Measurements from ENCODE around the gene LRFN4. TPM values are rescaled to one million over a fixed set of nuclear protein-coding genes. Genes with fewer than 3 reads are reported as not detected.

The LRFN4 gene
- total and polyA plus RNA-seq, 2 of the 13 experiments (the other 11 are each of a cell fraction or from before 2014, with no cell fraction given): 1.3 to 6.8 TPM

DNA sequence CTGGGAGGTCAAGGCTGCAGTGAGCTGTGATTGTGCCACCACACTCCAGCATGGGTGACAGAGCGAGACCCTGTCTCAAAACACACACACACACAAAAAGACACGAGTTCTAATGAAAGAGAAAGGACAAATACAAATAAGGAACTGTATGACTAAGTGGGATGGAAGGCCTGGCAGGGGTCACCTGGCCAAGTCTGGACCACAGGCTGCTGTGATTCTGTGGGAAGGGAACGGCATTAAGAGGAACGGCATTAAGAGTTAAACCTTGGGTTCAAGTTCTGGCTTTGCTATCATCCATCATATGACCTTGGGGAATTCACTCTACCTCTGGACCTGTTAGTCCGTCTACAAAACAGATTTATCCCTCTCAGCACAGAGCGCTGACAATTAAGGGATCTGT is 47.7 kb downstream of the LRFN4 start:
- peak overlapping the region; percentile 89 for H3K27ac ChIP-seq (ENCODE audit: extremely low read length, insufficient read depth, low read length)
- H3K4me2 ChIP-seq (ENCODE audit: low read depth, low read length): peak overlapping the region; percentile 97
- intact Hi-C loops (cut with micrococcal nuclease; ENCODE audit: unreplicated experiment) (no loop called here), in situ Hi-C loops (cut with HindIII; ENCODE audit: extremely low pct_ligation_motif_present, low pct_unique_long_range_greater_than_20kb) (no loop called here)
- no peak overlapping the region for H2AFZ ChIP-seq (ENCODE audit: low read length)
- WGBS (ENCODE audit: low lambda C conversion rate): 55% methylated on average over 6 of the region's 6 CpGs
- peak overlapping the region; percentile 74 for H3K9ac ChIP-seq (ENCODE audit: insufficient read depth, low read depth, low read length)
- H3K4me3 ChIP-seq (replicated peaks in 1 of 3; ENCODE audit: insufficient read depth in 1 of 3, low read depth in 2 of 3, low read length in 3 of 3): peak overlapping the region in 2 of 3 experiments; percentile 20 to 70; a peak in 1 of 6 replicates
- H4K20me1 ChIP-seq (ENCODE audit: insufficient read depth, low read length): no peaks in the 10 kb centered on the region
- no TSS peak for BruUV-seq (replicated peaks)
- H3K4me1 ChIP-seq (ENCODE audit: insufficient read depth, low read length): peaks cover 85% of the 10 kb centered on the region
- 0 out of 5 replicates have a peak, but pooled peaks cover 0 to 2% of the 10 kb centered on the region in 2 experiments for H3K36me3 ChIP-seq (replicated peaks in 1 of 2; ENCODE audit: control insufficient read depth in 1 of 2, insufficient read depth in 2 of 2, low read length in 2 of 2)
- POLR2A ChIA-PET: interaction anchor here (0.8 to 1.5 kb wide), 2 partner anchors 14 to 67 kb away, joined by 3 read pairs; no protein-coding TSS in a partner anchor
- H3K9me3 ChIP-seq (ENCODE audit: low read length): no peaks in the 10 kb centered on the region
- CTCF ChIA-PET (ENCODE audit: low intra/inter-chr PET ratio, low total read pairs): no interaction called here
- TF ChIP-seq CREB1 (IDR thresholded peaks at IDR 0.05) (no peak), CREB1 (CRISPR knock-in tag; IDR thresholded peaks at IDR 0.05) (0 out of 2 replicates have a peak, but pooled peaks have one; percentile 14), HES4 (CRISPR knock-in tag; IDR thresholded peaks at IDR 0.05; ENCODE audit: borderline replicate concordance) (no peak), HNRNPH1 (optimal IDR thresholded peaks at IDR 0.05; ENCODE audit: low read depth, low read length) (no peak)
- TF ChIP-seq, protein P1, sequence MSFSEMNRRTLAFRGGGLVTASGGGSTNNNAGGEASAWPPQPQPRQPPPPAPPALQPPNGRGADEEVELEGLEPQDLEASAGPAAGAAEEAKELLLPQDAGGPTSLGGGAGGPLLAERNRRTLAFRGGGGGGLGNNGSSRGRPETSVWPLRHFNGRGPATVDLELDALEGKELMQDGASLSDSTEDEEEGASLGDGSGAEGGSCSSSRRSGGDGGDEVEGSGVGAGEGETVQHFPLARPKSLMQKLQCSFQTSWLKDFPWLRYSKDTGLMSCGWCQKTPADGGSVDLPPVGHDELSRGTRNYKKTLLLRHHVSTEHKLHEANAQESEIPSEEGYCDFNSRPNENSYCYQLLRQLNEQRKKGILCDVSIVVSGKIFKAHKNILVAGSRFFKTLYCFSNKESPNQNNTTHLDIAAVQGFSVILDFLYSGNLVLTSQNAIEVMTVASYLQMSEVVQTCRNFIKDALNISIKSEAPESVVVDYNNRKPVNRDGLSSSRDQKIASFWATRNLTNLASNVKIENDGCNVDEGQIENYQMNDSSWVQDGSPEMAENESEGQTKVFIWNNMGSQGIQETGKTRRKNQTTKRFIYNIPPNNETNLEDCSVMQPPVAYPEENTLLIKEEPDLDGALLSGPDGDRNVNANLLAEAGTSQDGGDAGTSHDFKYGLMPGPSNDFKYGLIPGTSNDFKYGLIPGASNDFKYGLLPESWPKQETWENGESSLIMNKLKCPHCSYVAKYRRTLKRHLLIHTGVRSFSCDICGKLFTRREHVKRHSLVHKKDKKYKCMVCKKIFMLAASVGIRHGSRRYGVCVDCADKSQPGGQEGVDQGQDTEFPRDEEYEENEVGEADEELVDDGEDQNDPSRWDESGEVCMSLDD (CRISPR knock-in tag; IDR thresholded peaks at IDR 0.05; ENCODE audit: borderline replicate concordance): no peak
- TF ChIP-seq, protein P2, sequence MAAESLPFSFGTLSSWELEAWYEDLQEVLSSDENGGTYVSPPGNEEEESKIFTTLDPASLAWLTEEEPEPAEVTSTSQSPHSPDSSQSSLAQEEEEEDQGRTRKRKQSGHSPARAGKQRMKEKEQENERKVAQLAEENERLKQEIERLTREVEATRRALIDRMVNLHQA (CRISPR knock-in tag; IDR thresholded peaks at IDR 0.05): no peak
- TF ChIP-seq, protein P3, sequence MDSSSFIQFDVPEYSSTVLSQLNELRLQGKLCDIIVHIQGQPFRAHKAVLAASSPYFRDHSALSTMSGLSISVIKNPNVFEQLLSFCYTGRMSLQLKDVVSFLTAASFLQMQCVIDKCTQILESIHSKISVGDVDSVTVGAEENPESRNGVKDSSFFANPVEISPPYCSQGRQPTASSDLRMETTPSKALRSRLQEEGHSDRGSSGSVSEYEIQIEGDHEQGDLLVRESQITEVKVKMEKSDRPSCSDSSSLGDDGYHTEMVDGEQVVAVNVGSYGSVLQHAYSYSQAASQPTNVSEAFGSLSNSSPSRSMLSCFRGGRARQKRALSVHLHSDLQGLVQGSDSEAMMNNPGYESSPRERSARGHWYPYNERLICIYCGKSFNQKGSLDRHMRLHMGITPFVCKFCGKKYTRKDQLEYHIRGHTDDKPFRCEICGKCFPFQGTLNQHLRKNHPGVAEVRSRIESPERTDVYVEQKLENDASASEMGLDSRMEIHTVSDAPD (CRISPR knock-in tag; IDR thresholded peaks at IDR 0.05): no peak
- TF ChIP-seq, protein P4, sequence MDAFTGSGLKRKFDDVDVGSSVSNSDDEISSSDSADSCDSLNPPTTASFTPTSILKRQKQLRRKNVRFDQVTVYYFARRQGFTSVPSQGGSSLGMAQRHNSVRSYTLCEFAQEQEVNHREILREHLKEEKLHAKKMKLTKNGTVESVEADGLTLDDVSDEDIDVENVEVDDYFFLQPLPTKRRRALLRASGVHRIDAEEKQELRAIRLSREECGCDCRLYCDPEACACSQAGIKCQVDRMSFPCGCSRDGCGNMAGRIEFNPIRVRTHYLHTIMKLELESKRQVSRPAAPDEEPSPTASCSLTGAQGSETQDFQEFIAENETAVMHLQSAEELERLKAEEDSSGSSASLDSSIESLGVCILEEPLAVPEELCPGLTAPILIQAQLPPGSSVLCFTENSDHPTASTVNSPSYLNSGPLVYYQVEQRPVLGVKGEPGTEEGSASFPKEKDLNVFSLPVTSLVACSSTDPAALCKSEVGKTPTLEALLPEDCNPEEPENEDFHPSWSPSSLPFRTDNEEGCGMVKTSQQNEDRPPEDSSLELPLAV (CRISPR knock-in tag; conservative IDR thresholded peaks at IDR 0.05; ENCODE audit: low read depth): no peak
- TF ChIP-seq, protein P5, sequence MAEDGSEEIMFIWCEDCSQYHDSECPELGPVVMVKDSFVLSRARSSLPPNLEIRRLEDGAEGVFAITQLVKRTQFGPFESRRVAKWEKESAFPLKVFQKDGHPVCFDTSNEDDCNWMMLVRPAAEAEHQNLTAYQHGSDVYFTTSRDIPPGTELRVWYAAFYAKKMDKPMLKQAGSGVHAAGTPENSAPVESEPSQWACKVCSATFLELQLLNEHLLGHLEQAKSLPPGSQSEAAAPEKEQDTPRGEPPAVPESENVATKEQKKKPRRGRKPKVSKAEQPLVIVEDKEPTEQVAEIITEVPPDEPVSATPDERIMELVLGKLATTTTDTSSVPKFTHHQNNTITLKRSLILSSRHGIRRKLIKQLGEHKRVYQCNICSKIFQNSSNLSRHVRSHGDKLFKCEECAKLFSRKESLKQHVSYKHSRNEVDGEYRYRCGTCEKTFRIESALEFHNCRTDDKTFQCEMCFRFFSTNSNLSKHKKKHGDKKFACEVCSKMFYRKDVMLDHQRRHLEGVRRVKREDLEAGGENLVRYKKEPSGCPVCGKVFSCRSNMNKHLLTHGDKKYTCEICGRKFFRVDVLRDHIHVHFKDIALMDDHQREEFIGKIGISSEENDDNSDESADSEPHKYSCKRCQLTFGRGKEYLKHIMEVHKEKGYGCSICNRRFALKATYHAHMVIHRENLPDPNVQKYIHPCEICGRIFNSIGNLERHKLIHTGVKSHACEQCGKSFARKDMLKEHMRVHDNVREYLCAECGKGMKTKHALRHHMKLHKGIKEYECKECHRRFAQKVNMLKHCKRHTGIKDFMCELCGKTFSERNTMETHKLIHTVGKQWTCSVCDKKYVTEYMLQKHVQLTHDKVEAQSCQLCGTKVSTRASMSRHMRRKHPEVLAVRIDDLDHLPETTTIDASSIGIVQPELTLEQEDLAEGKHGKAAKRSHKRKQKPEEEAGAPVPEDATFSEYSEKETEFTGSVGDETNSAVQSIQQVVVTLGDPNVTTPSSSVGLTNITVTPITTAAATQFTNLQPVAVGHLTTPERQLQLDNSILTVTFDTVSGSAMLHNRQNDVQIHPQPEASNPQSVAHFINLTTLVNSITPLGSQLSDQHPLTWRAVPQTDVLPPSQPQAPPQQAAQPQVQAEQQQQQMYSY (CRISPR knock-in tag; IDR thresholded peaks at IDR 0.05): no peak
- no peaks in the 10 kb centered on the region for H3K27me3 ChIP-seq (ENCODE audit: control insufficient read depth in 1 of 2, insufficient read depth in 2 of 2, low read length in 2 of 2)
- no peak for DNase-seq (ENCODE audit: low spot score)
- no peak for ATAC-seq
- FAIRE-seq: no peak
- H3K79me2 ChIP-seq (ENCODE audit: insufficient read depth, low read length): peaks cover 61% of the 10 kb centered on the region
